A549 (cell line): ENCODE data around the gene SLC35F3. TPM values are rescaled to one million over a fixed set of nuclear protein-coding genes. Genes with fewer than 3 reads are reported as not detected.

Experiments used
- ATAC-seq, 2 experiments: fragments of 200-7000 bp in 1 of 2; fragments of >200 bp in 1 of 2; cut with Nextera tagmentation in 1 of 2; cut with Tn5 transposase in 1 of 2; 3 replicates each; pipeline versions ENCODE4 v1.8.0 to v1.9.1; 2018 to 2020; ENCODE audit warnings: mild to moderate bottlenecking in 1 of 2, moderate library complexity in 1 of 2
- CTCF ChIA-PET: fragments of 300-600 bp; sonication (Branson Sonifier 250); formaldehyde crosslinking; extraction: SDS; loops from one replicate; lab custom pipeline; 2021; ENCODE audit warnings: antibody characterized with exemption, inconsistent platforms; lab: Yijun Ruan, JAX
- POLR2A ChIA-PET: fragments of 350-600 bp; formaldehyde crosslinking; extraction: SDS; loops from one replicate; lab custom pipeline; 2021; ENCODE audit warnings: antibody characterized with exemption, inconsistent platforms; lab: Yijun Ruan, JAX
- DNase-seq, 2 experiments: peaks; one replicate each; pipeline versions ENCODE4 v3.0.0 to v3.0.0-alpha.2; 2011 to 2016; ENCODE audit warnings: low read depth in 1 of 2, low spot score in 1 of 2
- FAIRE-seq: peaks from 2 replicates; lab custom pipeline; 2011; peaks lifted over from hg19 to GRCh38; lab: Jason Lieb, UNC
- H3K27ac ChIP-seq, 2 experiments: fragments of >200 bp; sonication (Bioruptor Twin); formaldehyde crosslinking; 3 replicates each; pipeline ENCODE4 v1.5.1; 2016 to 2017
- H3K4me1 ChIP-seq: fragments of >200 bp; sonication (Bioruptor Twin); formaldehyde crosslinking; 3 replicates; pipeline ENCODE4 v1.6.1; 2016
- H3K4me2 ChIP-seq: fragments of >200 bp; sonication (Bioruptor Twin); formaldehyde crosslinking; 3 replicates; pipeline ENCODE4 v1.6.1; 2016
- H3K4me3 ChIP-seq: fragments of >200 bp; sonication (Bioruptor Twin); formaldehyde crosslinking; 3 replicates; pipeline ENCODE4 v1.5.1; 2016
- H3K9me3 ChIP-seq: fragments of >200 bp; sonication (Bioruptor Twin); formaldehyde crosslinking; 3 replicates; pipeline ENCODE4 v1.6.1; 2016
- BHLHE40 ChIP-seq: IDR thresholded peaks from 2 replicates; pipeline ENCODE4 v1.6.1; 2012; ENCODE audit warnings: low read depth, low read length, inconsistent platforms
- CBX8 ChIP-seq: fragments of 200-600 bp; sonication (generic); IDR thresholded peaks from 2 replicates; pipeline ENCODE4 v1.6.1; 2016
- CEBPB ChIP-seq, 2 experiments: fragments of >200 bp in 1 of 2; sonication (Bioruptor Twin) in 1 of 2; formaldehyde crosslinking in 1 of 2; IDR thresholded peaks; 2 replicates each; pipeline ENCODE4 v1.6.1; 2012 to 2016
- CHD4 ChIP-seq: fragments of 200-600 bp; sonication (generic); IDR thresholded peaks from 2 replicates; pipeline ENCODE4 v1.6.1; 2016; ENCODE audit warnings: antibody characterized with exemption, mild to moderate bottlenecking, borderline replicate concordance
- EHF ChIP-seq: fragments of 250-450 bp; sonication (Bioruptor Pico); IDR thresholded peaks from 2 replicates; pipeline ENCODE4 v1.5.0; 2020; ENCODE audit warnings: mild to moderate bottlenecking
- FOSB ChIP-seq: fragments of 250-450 bp; sonication (Bioruptor Pico); IDR thresholded peaks from 2 replicates; pipeline ENCODE4 v1.5.0; 2020; ENCODE audit warnings: mild to moderate bottlenecking, moderate library complexity
- HDAC2 ChIP-seq: fragments of 200-600 bp; sonication (generic); IDR thresholded peaks from 2 replicates; pipeline ENCODE4 v1.6.1; 2016
- HEYL ChIP-seq: fragments of 250-450 bp; sonication (Bioruptor Pico); IDR thresholded peaks from 2 replicates; pipeline ENCODE4 v1.8.0; 2021; ENCODE audit warnings: mild to moderate bottlenecking, moderate library complexity
- HOXB13 ChIP-seq: fragments of 250-450 bp; sonication (Bioruptor Pico); IDR thresholded peaks from 2 replicates; pipeline ENCODE4 v1.5.0; 2020; ENCODE audit warnings: low read depth, mild to moderate bottlenecking, moderate library complexity
- JUN ChIP-seq, 2 experiments: fragments of >200 bp; sonication (Bioruptor Twin); formaldehyde crosslinking; IDR thresholded peaks; 2 replicates in 1 of 2; 3 replicates in 1 of 2; pipeline ENCODE4 v1.6.1; 2016 to 2017
- KDM1A ChIP-seq: fragments of 200-600 bp; sonication (generic); IDR thresholded peaks from 2 replicates; pipeline ENCODE4 v1.6.1; 2016; ENCODE audit warnings: low read depth, mild to moderate bottlenecking
- MAZ ChIP-seq: fragments of 150-350 bp; IDR thresholded peaks from 2 replicates; pipeline ENCODE4 v1.6.1; 2014; ENCODE audit warnings: antibody characterized with exemption, low read depth, low read length, borderline replicate concordance
- NFE2L2 ChIP-seq: fragments of 150-350 bp; conservative IDR thresholded peaks from 2 replicates; pipeline ENCODE4 v1.6.1; 2014; ENCODE audit warnings: low read length
- PHF8 ChIP-seq: fragments of 200-600 bp; sonication (generic); IDR thresholded peaks from 2 replicates; pipeline ENCODE4 v1.6.1; 2016; ENCODE audit warnings: low read depth, mild to moderate bottlenecking, antibody characterized with exemption, moderate library complexity, borderline replicate concordance
- POLR2A ChIP-seq: IDR thresholded peaks from 2 replicates; pipeline ENCODE4 v1.6.1; 2012; ENCODE audit warnings: mild to moderate bottlenecking, low read length
- POLR2AphosphoS2 ChIP-seq: conservative IDR thresholded peaks from 2 replicates; pipeline ENCODE4 v1.6.1; 2012; ENCODE audit warnings: low read length, improper control_type of control experiment, inconsistent platforms
- RAD21 ChIP-seq, 2 experiments: fragments of >200 bp in 1 of 2; sonication (Bioruptor Twin) in 1 of 2; formaldehyde crosslinking in 1 of 2; IDR thresholded peaks in 1 of 2; conservative IDR thresholded peaks in 1 of 2; 2 replicates in 1 of 2; 3 replicates in 1 of 2; pipeline ENCODE4 v1.6.1; 2012 to 2018; ENCODE audit warnings: inconsistent platforms in 1 of 2
- RARB ChIP-seq: fragments of 250-450 bp; sonication (Bioruptor Pico); IDR thresholded peaks from 2 replicates; pipeline ENCODE4 v1.8.0; 2021; ENCODE audit warnings: mild to moderate bottlenecking, moderate library complexity
- RNF2 ChIP-seq: fragments of 200-600 bp; sonication (generic); IDR thresholded peaks from 2 replicates; pipeline ENCODE4 v1.6.1; 2016; ENCODE audit warnings: low read depth, mild to moderate bottlenecking, antibody characterized with exemption, moderate library complexity, borderline replicate concordance
- TFCP2L1 ChIP-seq: fragments of 250-450 bp; sonication (Bioruptor Pico); IDR thresholded peaks from 2 replicates; pipeline ENCODE4 v1.5.0; 2021; ENCODE audit warnings: mild to moderate bottlenecking
- TP53 ChIP-seq: fragments of 250-450 bp; sonication (Bioruptor Pico); IDR thresholded peaks from 2 replicates; pipeline ENCODE4 v1.5.0; 2021; ENCODE audit warnings: mild to moderate bottlenecking, moderate library complexity
- ZFP36 ChIP-seq: fragments of 450-650 bp; IDR thresholded peaks from 2 replicates; pipeline ENCODE4 v1.6.1; 2014; ENCODE audit warnings: borderline replicate concordance; ENCODE audit not compliant: partially characterized antibody
- ZNF302 ChIP-seq: fragments of 250-450 bp; sonication (Bioruptor Pico); IDR thresholded peaks from 2 replicates; pipeline ENCODE4 v1.9.0; 2021; ENCODE audit warnings: inconsistent platforms, mild to moderate bottlenecking, moderate library complexity
- WGBS: methylation state at CpG from one replicate; pipeline ENCODE4 v1.1.6; 2017; ENCODE audit errors: missing lambda C conversion rate; 5-methylcytosine and 5-hydroxymethylcytosine counted together
- polyA plus RNA-seq, 4 experiments: library from polyadenylated mRNA; depleted of rRNA in 3 of 4; stranded (reverse); fragments of >200 nt; fragmentation: RNase III in 1 of 4; extraction: RNeasy Plus Mini Kit Qiagen cat#74134 plus additional on column Dnase treatment in 1 of 4; gene quantifications; 2 replicates in 3 of 4; 3 replicates in 1 of 4; pipeline ENCODE4 v1.2.3, GENCODE V29; 2011 to 2017
- TF ChIP-seq, protein P1 (sequence below): fragments of >200 bp; sonication (Bioruptor Twin); formaldehyde crosslinking; IDR thresholded peaks from 3 replicates; pipeline ENCODE4 v1.5.1; 2016
- TF ChIP-seq, protein P2 (sequence below): fragments of 250-450 bp; sonication (Bioruptor Pico); IDR thresholded peaks from 2 replicates; pipeline ENCODE4 v1.5.0; 2021; ENCODE audit warnings: mild to moderate bottlenecking, moderate library complexity, borderline replicate concordance
- TF ChIP-seq, protein P3 (sequence below): fragments of >200 bp; sonication (Bioruptor Twin); formaldehyde crosslinking; IDR thresholded peaks from 3 replicates; pipeline ENCODE4 v1.6.1; 2016
- TF ChIP-seq, protein P4 (sequence below): fragments of 150-350 bp; IDR thresholded peaks from 2 replicates; pipeline ENCODE4 v1.6.1; 2014; ENCODE audit warnings: low read depth, mild to moderate bottlenecking, low read length

The SLC35F3 gene
- polyA plus RNA-seq, 2 of the 4 experiments (the other 2 are of a cell fraction): 5.5 to 7.8 TPM

DNA sequence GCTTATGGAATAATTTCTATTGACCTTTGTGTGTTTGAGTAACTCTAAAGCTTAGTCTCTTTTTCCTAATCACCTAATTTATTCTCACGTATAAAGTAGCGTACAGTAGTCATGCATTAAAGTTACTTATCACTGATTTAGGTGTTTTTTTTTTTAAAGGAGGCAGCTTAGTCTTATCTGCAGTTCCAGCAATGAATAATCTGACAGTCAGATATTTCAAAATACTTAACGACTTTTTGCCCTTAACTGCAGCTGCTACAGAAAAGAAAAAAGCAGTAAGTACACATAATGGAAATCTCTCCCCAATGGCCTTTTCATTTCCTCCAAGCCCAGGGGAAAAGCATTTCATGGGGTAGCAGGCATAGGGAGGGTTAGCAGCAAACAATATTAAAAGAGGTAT, 54.6 kb downstream of the SLC35F3 start:
- ChIA-PET CTCF (no interaction called here), POLR2A (no interaction called here)
- no peak for FAIRE-seq

DNA sequence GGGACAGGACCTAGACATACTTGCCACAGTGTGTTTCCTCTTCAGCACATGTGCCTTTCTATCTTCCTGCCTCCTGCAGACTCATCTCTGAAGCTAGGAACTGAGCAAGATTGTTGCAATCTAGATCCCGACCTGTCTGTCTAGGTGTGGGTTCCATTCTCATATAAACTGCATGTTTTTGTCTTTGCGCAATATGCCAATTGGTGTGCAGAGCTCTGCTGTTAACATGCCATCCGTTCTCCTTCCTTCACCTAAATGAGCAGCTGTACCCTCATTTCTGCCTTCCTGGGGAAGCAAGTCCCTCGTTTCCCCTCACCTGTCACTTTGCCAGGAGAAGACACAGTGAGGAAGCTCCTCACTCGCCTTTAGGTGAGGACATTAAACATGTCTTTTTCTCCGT, 55.5 kb downstream of the SLC35F3 start:
- no peak for DNase-seq
- no peaks in the 10 kb centered on the region; the same call in 2 of the 3 replicates for H3K9me3 ChIP-seq
- H3K4me1 ChIP-seq: no peaks in the 10 kb centered on the region
- FAIRE-seq: no peak
- no peak overlapping the region for H3K4me3 ChIP-seq
- ATAC-seq: no peak
- H3K4me2 ChIP-seq: no peak overlapping the region
- ChIA-PET CTCF (interaction anchor here (0.8 to 1.1 kb wide), 2 partner anchors 9 to 55 kb away, joined by 3 read pairs; partner anchors contain the start of gene SLC35F3), POLR2A (no interaction called here)
- whole genome bisulfite sequencing: 78% methylated on average over 6 of the region's 6 CpGs
- H3K27ac ChIP-seq: no peak overlapping the region
- 0 out of 4 replicates have a peak, but pooled peaks of 1 of the 2 experiments have one; percentile 27 for TF ChIP-seq CEBPB (IDR thresholded peaks at IDR 0.05)
- no peak for TF ChIP-seq ZFP36
- no peak for TF ChIP-seq HDAC2

More for the DNA sequence above, 54.6 kb downstream of the SLC35F3 start:
- Histone ChIP-seq H3K4me3 (no peak overlapping the region), H3K27ac (no peak overlapping the region), H3K4me1 (no peaks in the 10 kb centered on the region), H3K9me3 (no peaks in the 10 kb centered on the region; the same call in 2 of the 3 replicates), H3K4me2 (no peak overlapping the region)
- TF ChIP-seq ZFP36 (no peak), RNF2 (no peak), NFE2L2 (no peak), POLR2AphosphoS2 (no peak), TFCP2L1 (CRISPR knock-in tag) (no peak), CHD4 (no peak), ZNF302 (CRISPR knock-in tag) (no peak), RAD21 (conservative IDR thresholded peaks at IDR 0.05 in 1 of 2, IDR thresholded peaks at IDR 0.05 in 1 of 2) (no peak), HOXB13 (no peak), PHF8 (no peak), CBX8 (no peak), HEYL (CRISPR knock-in tag) (no peak), POLR2A (no peak), RARB (CRISPR knock-in tag) (no peak), FOSB (CRISPR knock-in tag) (no peak)
- TF ChIP-seq, protein P1, sequence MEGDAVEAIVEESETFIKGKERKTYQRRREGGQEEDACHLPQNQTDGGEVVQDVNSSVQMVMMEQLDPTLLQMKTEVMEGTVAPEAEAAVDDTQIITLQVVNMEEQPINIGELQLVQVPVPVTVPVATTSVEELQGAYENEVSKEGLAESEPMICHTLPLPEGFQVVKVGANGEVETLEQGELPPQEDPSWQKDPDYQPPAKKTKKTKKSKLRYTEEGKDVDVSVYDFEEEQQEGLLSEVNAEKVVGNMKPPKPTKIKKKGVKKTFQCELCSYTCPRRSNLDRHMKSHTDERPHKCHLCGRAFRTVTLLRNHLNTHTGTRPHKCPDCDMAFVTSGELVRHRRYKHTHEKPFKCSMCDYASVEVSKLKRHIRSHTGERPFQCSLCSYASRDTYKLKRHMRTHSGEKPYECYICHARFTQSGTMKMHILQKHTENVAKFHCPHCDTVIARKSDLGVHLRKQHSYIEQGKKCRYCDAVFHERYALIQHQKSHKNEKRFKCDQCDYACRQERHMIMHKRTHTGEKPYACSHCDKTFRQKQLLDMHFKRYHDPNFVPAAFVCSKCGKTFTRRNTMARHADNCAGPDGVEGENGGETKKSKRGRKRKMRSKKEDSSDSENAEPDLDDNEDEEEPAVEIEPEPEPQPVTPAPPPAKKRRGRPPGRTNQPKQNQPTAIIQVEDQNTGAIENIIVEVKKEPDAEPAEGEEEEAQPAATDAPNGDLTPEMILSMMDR: no peak
- TF ChIP-seq, protein P2, sequence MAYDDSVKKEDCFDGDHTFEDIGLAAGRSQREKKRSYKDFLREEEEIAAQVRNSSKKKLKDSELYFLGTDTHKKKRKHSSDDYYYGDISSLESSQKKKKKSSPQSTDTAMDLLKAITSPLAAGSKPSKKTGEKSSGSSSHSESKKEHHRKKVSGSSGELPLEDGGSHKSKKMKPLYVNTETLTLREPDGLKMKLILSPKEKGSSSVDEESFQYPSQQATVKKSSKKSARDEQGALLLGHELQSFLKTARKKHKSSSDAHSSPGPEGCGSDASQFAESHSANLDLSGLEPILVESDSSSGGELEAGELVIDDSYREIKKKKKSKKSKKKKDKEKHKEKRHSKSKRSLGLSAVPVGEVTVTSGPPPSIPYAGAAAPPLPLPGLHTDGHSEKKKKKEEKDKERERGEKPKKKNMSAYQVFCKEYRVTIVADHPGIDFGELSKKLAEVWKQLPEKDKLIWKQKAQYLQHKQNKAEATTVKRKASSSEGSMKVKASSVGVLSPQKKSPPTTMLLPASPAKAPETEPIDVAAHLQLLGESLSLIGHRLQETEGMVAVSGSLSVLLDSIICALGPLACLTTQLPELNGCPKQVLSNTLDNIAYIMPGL (CRISPR knock-in tag): no peak
- 77% methylated on average over 3 of the region's 3 CpGs for WGBS
- DNase-seq: no peak
- ATAC-seq: no peak

DNA sequence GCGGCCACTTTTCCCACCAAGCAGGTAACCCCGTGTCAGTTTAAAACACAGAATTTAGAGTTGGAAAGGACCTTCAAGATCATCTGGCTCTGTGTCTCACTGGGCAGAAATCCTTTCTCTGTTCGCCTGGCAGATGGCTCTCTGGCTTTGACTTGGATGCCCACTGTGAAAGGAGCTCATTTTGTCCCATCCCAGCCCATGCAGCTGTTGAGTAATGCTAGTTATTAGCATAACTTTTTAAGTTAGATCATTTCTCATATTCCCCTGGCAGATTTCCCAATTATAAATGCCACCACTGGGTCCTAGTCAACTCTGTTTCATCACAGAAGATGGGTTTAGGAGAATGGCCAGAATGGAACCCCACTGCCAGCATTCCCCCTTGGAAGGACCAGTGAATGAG, 55.9 kb downstream of the SLC35F3 start:
- ChIA-PET CTCF (interaction anchor here (0.8 to 1.1 kb wide), 2 partner anchors 8 to 56 kb away, joined by 3 read pairs; partner anchors contain the start of gene SLC35F3), POLR2A (no interaction called here)
- Histone ChIP-seq H3K4me1 (no peaks in the 10 kb centered on the region), H3K4me3 (no peak overlapping the region), H3K9me3 (no peaks in the 10 kb centered on the region), H3K4me2 (no peak overlapping the region), H3K27ac (no peak overlapping the region)
- 87% methylated on average over 3 of the region's 3 CpGs for WGBS
- no peak for FAIRE-seq
- ATAC-seq: no peak
- no peak for DNase-seq
- no peak for TF ChIP-seq KDM1A
- no peak for TF ChIP-seq HOXB13
- TF ChIP-seq BHLHE40: no peak
- no peak for TF ChIP-seq JUN (IDR thresholded peaks at IDR 0.05)
- no peak for TF ChIP-seq POLR2A
- no peak for TF ChIP-seq MAZ
- TF ChIP-seq, protein P3, sequence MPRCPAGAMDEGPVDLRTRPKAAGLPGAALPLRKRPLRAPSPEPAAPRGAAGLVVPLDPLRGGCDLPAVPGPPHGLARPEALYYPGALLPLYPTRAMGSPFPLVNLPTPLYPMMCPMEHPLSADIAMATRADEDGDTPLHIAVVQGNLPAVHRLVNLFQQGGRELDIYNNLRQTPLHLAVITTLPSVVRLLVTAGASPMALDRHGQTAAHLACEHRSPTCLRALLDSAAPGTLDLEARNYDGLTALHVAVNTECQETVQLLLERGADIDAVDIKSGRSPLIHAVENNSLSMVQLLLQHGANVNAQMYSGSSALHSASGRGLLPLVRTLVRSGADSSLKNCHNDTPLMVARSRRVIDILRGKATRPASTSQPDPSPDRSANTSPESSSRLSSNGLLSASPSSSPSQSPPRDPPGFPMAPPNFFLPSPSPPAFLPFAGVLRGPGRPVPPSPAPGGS: no peak
- TF ChIP-seq, protein P4, sequence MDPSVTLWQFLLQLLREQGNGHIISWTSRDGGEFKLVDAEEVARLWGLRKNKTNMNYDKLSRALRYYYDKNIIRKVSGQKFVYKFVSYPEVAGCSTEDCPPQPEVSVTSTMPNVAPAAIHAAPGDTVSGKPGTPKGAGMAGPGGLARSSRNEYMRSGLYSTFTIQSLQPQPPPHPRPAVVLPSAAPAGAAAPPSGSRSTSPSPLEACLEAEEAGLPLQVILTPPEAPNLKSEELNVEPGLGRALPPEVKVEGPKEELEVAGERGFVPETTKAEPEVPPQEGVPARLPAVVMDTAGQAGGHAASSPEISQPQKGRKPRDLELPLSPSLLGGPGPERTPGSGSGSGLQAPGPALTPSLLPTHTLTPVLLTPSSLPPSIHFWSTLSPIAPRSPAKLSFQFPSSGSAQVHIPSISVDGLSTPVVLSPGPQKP: no peak
- TF ChIP-seq, protein P2 (CRISPR knock-in tag): no peak
- no peak for TF ChIP-seq EHF (CRISPR knock-in tag)
- TF ChIP-seq FOSB (CRISPR knock-in tag): no peak
- no peak for TF ChIP-seq TP53
